Common myeloid progenitor, CD34-positive (primary cell): ENCODE results near the gene MAP3K8.

Experiments used
- CTCF ChIA-PET: fragments of 350-600 bp; sonication (Branson Sonifier 250); formaldehyde crosslinking; loops from one replicate; lab custom pipeline; 2021; ENCODE audit warnings: antibody characterized with exemption; lab: Charles Lee
- POLR2A ChIA-PET: fragments of 350-600 bp; sonication (Branson Sonifier 250); formaldehyde crosslinking; loops from one replicate; lab custom pipeline; 2021; ENCODE audit warnings: antibody characterized with exemption; lab: Charles Lee
- DNase-seq, 3 donors: peaks; one replicate each; pipeline versions ENCODE4 v3.0.0 to v3.0.0-alpha.2; 2013
- H3K27ac ChIP-seq, 2 experiments: 1 replicate in 1 of 2; 2 replicates in 1 of 2; pipeline ENCODE4 v1.7.0; 2013; ENCODE audit warnings: inconsistent platforms in 2 of 2, low read length in 2 of 2, mild to moderate bottlenecking in 2 of 2, low read depth in 1 of 2, moderate library complexity in 1 of 2; ENCODE audit not compliant: severe bottlenecking in 2 of 2, insufficient read depth in 1 of 2, poor library complexity in 1 of 2
- H3K27me3 ChIP-seq, 5 experiments: replicated peaks in 2 of 5; 1 replicate in 3 of 5; 2 replicates in 2 of 5; pipeline versions ENCODE4 v1.6.1 to v1.7.0; 2013; ENCODE audit warnings: low read length in 4 of 5, mild to moderate bottlenecking in 2 of 5, moderate library complexity in 2 of 5, inconsistent platforms in 1 of 5; ENCODE audit not compliant: insufficient read depth in 5 of 5, control insufficient read depth in 4 of 5
- H3K36me3 ChIP-seq, 4 experiments: 1 replicate in 2 of 4; 2 replicates in 2 of 4; pipeline versions ENCODE4 v1.6.1 to v1.7.0; 2013; ENCODE audit warnings: low read length in 3 of 4, control low read depth in 1 of 4, mild to moderate bottlenecking in 1 of 4; ENCODE audit not compliant: control insufficient read depth in 4 of 4, insufficient read depth in 4 of 4
- H3K4me1 ChIP-seq, 4 experiments: 1 replicate in 3 of 4; 2 replicates in 1 of 4; pipeline versions ENCODE4 v1.6.1 to v1.7.1; 2013; ENCODE audit warnings: low read length in 3 of 4, mild to moderate bottlenecking in 3 of 4, control low read depth in 1 of 4, inconsistent platforms in 1 of 4, moderate library complexity in 1 of 4; ENCODE audit not compliant: control insufficient read depth in 4 of 4, insufficient read depth in 4 of 4; ENCODE audit errors: control extremely low read depth in 1 of 4
- H3K4me3 ChIP-seq, 7 experiments: 1 replicate in 4 of 7; 2 replicates in 3 of 7; pipeline versions ENCODE4 v1.5.1 to v1.7.0; 2013; ENCODE audit warnings: mild to moderate bottlenecking in 7 of 7, low read length in 6 of 7, moderate library complexity in 6 of 7, inconsistent platforms in 2 of 7, low read depth in 2 of 7, control low read depth in 1 of 7; ENCODE audit not compliant: insufficient read depth in 4 of 7, control insufficient read depth in 1 of 7; ENCODE audit errors: extremely low read depth in 1 of 7
- H3K9me3 ChIP-seq, 5 experiments: 1 replicate in 4 of 5; 2 replicates in 1 of 5; pipeline versions ENCODE4 v1.6.1 to v1.7.1; 2013; ENCODE audit warnings: low read length in 4 of 5, mild to moderate bottlenecking in 2 of 5, inconsistent platforms in 1 of 5, low read depth in 1 of 5, moderate library complexity in 1 of 5; ENCODE audit not compliant: control insufficient read depth in 4 of 5, insufficient read depth in 2 of 5; ENCODE audit errors: control extremely low read depth in 1 of 5
- WGBS: methylation state at CpG from one replicate; pipeline ENCODE4 v1.1.5; 2013; ENCODE audit not compliant: insufficient coverage; 5-methylcytosine and 5-hydroxymethylcytosine counted together

Gene MAP3K8

GRCh38 chr10:30455816-30456215 lies 21.8 kb downstream of the MAP3K8 start:
- H3K9me3 ChIP-seq, result no peaks in the 10 kb centered on the region
- H3K27ac ChIP-seq, result peak overlapping the region in 1 of 2 experiments; percentile 56
- peaks cover 22 to 61% (median 36%) of the 10 kb centered on the region in 4 experiments for H3K4me1 ChIP-seq
- peak in 1 of 3 donors; percentile 30 for DNase-seq
- peak overlapping the region in 3 of 7 experiments; percentile 4 to 52 (median 8) for H3K4me3 ChIP-seq
- ChIA-PET POLR2A (interaction anchor here (0.8 to 1.1 kb wide), 3 partner anchors 19 to 81 kb away, joined by 3 to 7 read pairs (median 4); partner anchors contain the start of gene MAP3K8), CTCF (interaction anchor here (0.7 to 5.2 kb wide), 8 partner anchors 8 to 80 kb away, joined by 3 to 28 read pairs (median 5); no protein-coding TSS in a partner anchor)
- no peaks in the 10 kb centered on the region for H3K27me3 ChIP-seq
- WGBS, result 60% methylated on average over 2 of the region's 4 CpGs
- peaks cover 21 to 61% (median 43%) of the 10 kb centered on the region in 4 experiments for H3K36me3 ChIP-seq

DNA sequence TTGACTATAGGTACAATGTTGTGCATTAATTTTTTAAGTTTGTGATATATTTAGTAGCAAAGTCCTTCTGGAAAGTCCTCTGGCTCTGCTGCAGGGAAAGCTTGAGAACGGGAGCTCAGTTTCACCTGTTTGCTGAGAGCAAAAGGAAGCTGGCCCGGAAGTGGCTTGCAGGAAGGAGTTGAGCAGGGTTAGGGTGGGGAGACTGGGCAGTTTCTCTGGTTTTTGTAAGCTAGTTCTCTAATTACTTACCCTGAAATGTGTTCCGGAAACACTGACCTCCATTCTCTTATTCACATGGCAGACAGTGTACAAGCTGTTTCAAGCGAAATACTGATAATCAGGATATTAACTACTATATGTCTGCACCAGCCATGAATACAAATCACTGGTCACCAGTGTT lies 22.3 kb downstream of the MAP3K8 start:
- peak; percentile 53 to 96 (median 93) for DNase-seq
- Histone ChIP-seq H3K27ac (peak overlapping the region in 1 of 2 experiments; percentile 56), H3K27me3 (no peaks in the 10 kb centered on the region), H3K4me3 (peak overlapping the region in 4 of 7 experiments; percentile 4 to 52 (median 35)), H3K9me3 (no peaks in the 10 kb centered on the region), H3K36me3 (peaks cover 20 to 62% (median 43%) of the 10 kb centered on the region in 4 experiments), H3K4me1 (peaks cover 22 to 61% (median 36%) of the 10 kb centered on the region in 4 experiments)
- ChIA-PET CTCF (interaction anchor here (0.7 to 5.2 kb wide), 9 partner anchors 9 to 80 kb away, joined by 3 to 28 read pairs (median 5); no protein-coding TSS in a partner anchor), POLR2A (interaction anchor here (0.8 to 1.1 kb wide), 3 partner anchors 20 to 81 kb away, joined by 3 to 7 read pairs (median 4); partner anchors contain the start of gene MAP3K8)
- 0% methylated on average over 2 of the region's 4 CpGs for WGBS

DNA sequence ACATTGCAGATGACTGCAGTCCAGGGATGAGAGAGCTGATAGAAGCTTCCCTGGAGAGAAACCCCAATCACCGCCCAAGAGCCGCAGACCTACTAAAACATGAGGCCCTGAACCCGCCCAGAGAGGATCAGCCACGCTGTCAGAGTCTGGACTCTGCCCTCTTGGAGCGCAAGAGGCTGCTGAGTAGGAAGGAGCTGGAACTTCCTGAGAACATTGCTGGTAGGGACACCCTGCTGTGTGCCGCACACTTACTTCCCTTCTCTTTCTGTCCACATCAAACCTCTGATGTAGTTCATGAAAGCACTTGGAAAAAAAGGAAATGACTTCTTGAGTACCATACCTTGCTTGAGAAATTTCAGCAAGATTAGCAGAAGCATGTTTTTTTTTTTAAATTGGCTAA lies 25.3 kb downstream of the MAP3K8 start:
- Histone ChIP-seq H3K27me3 (no peaks in the 10 kb centered on the region), H3K36me3 (peaks cover 14 to 58% (median 37%) of the 10 kb centered on the region in 4 experiments), H3K27ac (no peak overlapping the region), H3K4me1 (peaks cover 22 to 62% (median 36%) of the 10 kb centered on the region in 4 experiments), H3K9me3 (no peaks in the 10 kb centered on the region), H3K4me3 (no peak overlapping the region)
- WGBS, result 90% methylated on average over 3 of the region's 6 CpGs
- ChIA-PET POLR2A (interaction anchor here (1.0 kb wide), 1 partner anchor 25 kb away, joined by 3 read pairs; the partner anchor contains the start of gene MAP3K8), CTCF (interaction anchor here (0.6 to 5.2 kb wide), 7 partner anchors 8 to 1163 kb away, joined by 3 to 21 read pairs (median 3); no protein-coding TSS in a partner anchor)
- peak in 2 of 3 donors; percentile 33 to 34 for DNase-seq

- ChIA-PET CTCF (no interaction called here), POLR2A (no interaction called here)
- Histone ChIP-seq H3K4me1 (peaks cover 17 to 53% (median 31%) of the 10 kb centered on the region in 4 experiments), H3K4me3 (no peak overlapping the region), H3K9me3 (no peaks in the 10 kb centered on the region), H3K27ac (no peak overlapping the region), H3K27me3 (no peaks in the 10 kb centered on the region), H3K36me3 (peaks cover 14 to 51% (median 37%) of the 10 kb centered on the region in 4 experiments)
- no peak for DNase-seq
- WGBS, result 88% methylated on average over 1 of the region's 3 CpGs
These were observed 26.1 kb downstream of the MAP3K8 start for GRCh38 chr10:30460121-30460520.

DNA sequence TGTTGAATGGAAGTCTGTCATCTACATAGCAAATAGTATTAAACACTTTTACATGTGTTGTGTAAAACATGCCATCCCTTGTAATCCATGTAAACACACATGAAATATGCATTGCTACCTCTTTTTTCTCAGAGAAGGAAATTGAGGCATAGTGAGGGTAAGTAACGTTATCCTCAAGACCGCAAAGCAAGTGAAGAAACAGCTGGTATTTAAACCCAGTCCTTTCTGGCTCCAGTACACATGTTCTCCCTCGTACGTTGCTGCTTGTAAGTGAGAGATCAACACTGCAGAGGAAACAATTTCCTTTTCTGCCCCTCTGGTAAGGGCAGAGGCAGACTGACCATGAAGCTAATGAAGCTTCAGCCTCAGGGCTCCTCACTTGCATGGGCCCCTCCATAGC lies 28.5 kb downstream of the MAP3K8 start:
- Histone ChIP-seq H3K27ac (no peak overlapping the region), H3K36me3 (peaks cover 14 to 49% (median 35%) of the 10 kb centered on the region in 4 experiments), H3K27me3 (no peaks in the 10 kb centered on the region), H3K9me3 (no peaks in the 10 kb centered on the region), H3K4me3 (no peak overlapping the region), H3K4me1 (peaks cover 2 to 34% (median 11%) of the 10 kb centered on the region in 4 experiments)
- ChIA-PET CTCF (interaction anchor here (0.9 to 1.4 kb wide), 4 partner anchors 9 to 43 kb away, joined by 3 to 4 read pairs (median 3); no protein-coding TSS in a partner anchor), POLR2A (no interaction called here)
- 83% methylated on average over 4 of the region's 4 CpGs for WGBS
- DNase-seq, result no peak

DNA sequence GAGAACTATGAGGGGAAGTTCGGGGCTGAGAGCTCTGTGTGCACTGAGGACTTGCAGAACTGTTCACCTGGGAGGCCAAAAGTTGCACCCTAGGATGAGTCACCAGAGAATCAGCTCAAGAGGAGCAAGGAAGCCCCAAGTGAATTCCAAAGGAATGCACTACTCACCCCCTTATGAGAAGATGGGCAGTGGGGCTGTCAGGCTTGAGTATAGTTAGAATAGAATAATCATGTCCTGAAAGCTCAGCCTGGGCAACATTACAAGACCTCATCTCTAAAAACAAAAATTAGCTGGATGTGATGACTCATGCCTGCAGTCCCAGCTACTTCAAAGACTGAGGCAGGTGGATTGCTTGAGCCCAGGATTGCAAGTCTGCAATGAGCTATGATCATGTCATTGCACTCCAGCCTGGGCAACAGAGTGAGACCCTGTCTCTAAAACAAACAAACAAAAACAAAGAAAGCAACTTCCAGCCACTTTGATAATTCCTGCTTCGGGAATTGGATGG lies 30.0 kb downstream of the MAP3K8 start:
- no peaks in the 10 kb centered on the region for H3K9me3 ChIP-seq
- H3K27ac ChIP-seq, result no peak overlapping the region
- H3K27me3 ChIP-seq, result no peaks in the 10 kb centered on the region
- no peak overlapping the region for H3K4me3 ChIP-seq
- peaks cover 8 to 34% (median 14%) of the 10 kb centered on the region in 4 experiments for H3K4me1 ChIP-seq
- CTCF ChIA-PET, result interaction anchor here (1.7 kb wide), 1 partner anchor 29 kb away, joined by 6 read pairs; no protein-coding TSS in a partner anchor
- H3K36me3 ChIP-seq, result peaks cover 9 to 35% (median 28%) of the 10 kb centered on the region in 4 experiments
- POLR2A ChIA-PET, result no interaction called here
- no peak for DNase-seq
- 89% methylated on average over 2 of the region's 2 CpGs for WGBS

- H3K9me3 ChIP-seq, result no peaks in the 10 kb centered on the region
- DNase-seq, result no peak
- ChIA-PET POLR2A (no interaction called here), CTCF (interaction anchor here (1.7 kb wide), 1 partner anchor 28 kb away, joined by 6 read pairs; no protein-coding TSS in a partner anchor)
- peaks cover 9 to 29% (median 25%) of the 10 kb centered on the region in 4 experiments for H3K36me3 ChIP-seq
- H3K27me3 ChIP-seq, result no peaks in the 10 kb centered on the region
- peaks cover 6 to 29% (median 8%) of the 10 kb centered on the region in 4 experiments for H3K4me1 ChIP-seq
- no peak overlapping the region for H3K4me3 ChIP-seq
- WGBS, result 100% methylated on average over 3 of the region's 3 CpGs
- no peak overlapping the region for H3K27ac ChIP-seq
These were observed 30.7 kb downstream of the MAP3K8 start for GRCh38 chr10:30464675-30465074.
